ENCODE measurements around the gene DNAH3. TPM values are rescaled to one million over a fixed set of nuclear protein-coding genes. Genes with fewer than 3 reads are reported as not detected.

DNAH3 gene
- total and polyA plus RNA-seq, 2 of the 8 experiments (the other 6 are each of a cell fraction or from before 2014, with no cell fraction given), result 0.57 to 0.71 TPM

DNA sequence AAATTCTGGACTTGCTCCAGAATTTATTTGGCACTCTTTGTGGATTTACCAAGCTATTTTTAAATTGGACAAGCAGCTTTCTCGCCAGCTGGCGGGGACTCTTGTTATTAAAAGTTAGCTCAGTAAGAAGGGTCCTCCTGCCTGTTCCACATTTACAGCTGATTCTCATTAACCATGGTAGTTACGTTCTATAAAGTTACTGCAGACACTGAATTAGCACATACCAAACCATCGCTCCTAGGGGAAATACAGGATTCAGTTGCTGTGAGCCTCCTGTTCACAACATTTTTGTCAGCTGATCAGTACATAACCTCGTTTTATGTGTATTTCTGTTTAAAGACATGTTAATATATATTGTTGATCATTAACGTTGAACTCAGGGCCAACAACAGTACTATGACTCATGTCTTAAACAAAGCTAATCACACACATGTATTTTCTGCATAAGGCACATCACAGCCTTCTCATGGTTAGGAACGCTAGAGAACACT lies 12.1 kb upstream of the DNAH3 start (continued):
- TF ChIP-seq, protein P1, sequence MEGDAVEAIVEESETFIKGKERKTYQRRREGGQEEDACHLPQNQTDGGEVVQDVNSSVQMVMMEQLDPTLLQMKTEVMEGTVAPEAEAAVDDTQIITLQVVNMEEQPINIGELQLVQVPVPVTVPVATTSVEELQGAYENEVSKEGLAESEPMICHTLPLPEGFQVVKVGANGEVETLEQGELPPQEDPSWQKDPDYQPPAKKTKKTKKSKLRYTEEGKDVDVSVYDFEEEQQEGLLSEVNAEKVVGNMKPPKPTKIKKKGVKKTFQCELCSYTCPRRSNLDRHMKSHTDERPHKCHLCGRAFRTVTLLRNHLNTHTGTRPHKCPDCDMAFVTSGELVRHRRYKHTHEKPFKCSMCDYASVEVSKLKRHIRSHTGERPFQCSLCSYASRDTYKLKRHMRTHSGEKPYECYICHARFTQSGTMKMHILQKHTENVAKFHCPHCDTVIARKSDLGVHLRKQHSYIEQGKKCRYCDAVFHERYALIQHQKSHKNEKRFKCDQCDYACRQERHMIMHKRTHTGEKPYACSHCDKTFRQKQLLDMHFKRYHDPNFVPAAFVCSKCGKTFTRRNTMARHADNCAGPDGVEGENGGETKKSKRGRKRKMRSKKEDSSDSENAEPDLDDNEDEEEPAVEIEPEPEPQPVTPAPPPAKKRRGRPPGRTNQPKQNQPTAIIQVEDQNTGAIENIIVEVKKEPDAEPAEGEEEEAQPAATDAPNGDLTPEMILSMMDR (IDR thresholded peaks at IDR 0.05; ENCODE audit: control extremely low read depth in 1 of 3, insufficient read depth in 1 of 3, low read depth in 1 of 3, low read length in 3 of 3), result no peak
- TF ChIP-seq, protein P2, sequence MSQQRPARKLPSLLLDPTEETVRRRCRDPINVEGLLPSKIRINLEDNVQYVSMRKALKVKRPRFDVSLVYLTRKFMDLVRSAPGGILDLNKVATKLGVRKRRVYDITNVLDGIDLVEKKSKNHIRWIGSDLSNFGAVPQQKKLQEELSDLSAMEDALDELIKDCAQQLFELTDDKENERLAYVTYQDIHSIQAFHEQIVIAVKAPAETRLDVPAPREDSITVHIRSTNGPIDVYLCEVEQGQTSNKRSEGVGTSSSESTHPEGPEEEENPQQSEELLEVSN (IDR thresholded peaks at IDR 0.05), result no peak
- TF ChIP-seq SUZ12 (IDR thresholded peaks at IDR 0.05; ENCODE audit: low read length) (no peak), BCL11A (IDR thresholded peaks at IDR 0.05; ENCODE audit: low read depth in 2 of 2, low read length in 2 of 2) (no peak)
- TF ChIP-seq, protein P3, sequence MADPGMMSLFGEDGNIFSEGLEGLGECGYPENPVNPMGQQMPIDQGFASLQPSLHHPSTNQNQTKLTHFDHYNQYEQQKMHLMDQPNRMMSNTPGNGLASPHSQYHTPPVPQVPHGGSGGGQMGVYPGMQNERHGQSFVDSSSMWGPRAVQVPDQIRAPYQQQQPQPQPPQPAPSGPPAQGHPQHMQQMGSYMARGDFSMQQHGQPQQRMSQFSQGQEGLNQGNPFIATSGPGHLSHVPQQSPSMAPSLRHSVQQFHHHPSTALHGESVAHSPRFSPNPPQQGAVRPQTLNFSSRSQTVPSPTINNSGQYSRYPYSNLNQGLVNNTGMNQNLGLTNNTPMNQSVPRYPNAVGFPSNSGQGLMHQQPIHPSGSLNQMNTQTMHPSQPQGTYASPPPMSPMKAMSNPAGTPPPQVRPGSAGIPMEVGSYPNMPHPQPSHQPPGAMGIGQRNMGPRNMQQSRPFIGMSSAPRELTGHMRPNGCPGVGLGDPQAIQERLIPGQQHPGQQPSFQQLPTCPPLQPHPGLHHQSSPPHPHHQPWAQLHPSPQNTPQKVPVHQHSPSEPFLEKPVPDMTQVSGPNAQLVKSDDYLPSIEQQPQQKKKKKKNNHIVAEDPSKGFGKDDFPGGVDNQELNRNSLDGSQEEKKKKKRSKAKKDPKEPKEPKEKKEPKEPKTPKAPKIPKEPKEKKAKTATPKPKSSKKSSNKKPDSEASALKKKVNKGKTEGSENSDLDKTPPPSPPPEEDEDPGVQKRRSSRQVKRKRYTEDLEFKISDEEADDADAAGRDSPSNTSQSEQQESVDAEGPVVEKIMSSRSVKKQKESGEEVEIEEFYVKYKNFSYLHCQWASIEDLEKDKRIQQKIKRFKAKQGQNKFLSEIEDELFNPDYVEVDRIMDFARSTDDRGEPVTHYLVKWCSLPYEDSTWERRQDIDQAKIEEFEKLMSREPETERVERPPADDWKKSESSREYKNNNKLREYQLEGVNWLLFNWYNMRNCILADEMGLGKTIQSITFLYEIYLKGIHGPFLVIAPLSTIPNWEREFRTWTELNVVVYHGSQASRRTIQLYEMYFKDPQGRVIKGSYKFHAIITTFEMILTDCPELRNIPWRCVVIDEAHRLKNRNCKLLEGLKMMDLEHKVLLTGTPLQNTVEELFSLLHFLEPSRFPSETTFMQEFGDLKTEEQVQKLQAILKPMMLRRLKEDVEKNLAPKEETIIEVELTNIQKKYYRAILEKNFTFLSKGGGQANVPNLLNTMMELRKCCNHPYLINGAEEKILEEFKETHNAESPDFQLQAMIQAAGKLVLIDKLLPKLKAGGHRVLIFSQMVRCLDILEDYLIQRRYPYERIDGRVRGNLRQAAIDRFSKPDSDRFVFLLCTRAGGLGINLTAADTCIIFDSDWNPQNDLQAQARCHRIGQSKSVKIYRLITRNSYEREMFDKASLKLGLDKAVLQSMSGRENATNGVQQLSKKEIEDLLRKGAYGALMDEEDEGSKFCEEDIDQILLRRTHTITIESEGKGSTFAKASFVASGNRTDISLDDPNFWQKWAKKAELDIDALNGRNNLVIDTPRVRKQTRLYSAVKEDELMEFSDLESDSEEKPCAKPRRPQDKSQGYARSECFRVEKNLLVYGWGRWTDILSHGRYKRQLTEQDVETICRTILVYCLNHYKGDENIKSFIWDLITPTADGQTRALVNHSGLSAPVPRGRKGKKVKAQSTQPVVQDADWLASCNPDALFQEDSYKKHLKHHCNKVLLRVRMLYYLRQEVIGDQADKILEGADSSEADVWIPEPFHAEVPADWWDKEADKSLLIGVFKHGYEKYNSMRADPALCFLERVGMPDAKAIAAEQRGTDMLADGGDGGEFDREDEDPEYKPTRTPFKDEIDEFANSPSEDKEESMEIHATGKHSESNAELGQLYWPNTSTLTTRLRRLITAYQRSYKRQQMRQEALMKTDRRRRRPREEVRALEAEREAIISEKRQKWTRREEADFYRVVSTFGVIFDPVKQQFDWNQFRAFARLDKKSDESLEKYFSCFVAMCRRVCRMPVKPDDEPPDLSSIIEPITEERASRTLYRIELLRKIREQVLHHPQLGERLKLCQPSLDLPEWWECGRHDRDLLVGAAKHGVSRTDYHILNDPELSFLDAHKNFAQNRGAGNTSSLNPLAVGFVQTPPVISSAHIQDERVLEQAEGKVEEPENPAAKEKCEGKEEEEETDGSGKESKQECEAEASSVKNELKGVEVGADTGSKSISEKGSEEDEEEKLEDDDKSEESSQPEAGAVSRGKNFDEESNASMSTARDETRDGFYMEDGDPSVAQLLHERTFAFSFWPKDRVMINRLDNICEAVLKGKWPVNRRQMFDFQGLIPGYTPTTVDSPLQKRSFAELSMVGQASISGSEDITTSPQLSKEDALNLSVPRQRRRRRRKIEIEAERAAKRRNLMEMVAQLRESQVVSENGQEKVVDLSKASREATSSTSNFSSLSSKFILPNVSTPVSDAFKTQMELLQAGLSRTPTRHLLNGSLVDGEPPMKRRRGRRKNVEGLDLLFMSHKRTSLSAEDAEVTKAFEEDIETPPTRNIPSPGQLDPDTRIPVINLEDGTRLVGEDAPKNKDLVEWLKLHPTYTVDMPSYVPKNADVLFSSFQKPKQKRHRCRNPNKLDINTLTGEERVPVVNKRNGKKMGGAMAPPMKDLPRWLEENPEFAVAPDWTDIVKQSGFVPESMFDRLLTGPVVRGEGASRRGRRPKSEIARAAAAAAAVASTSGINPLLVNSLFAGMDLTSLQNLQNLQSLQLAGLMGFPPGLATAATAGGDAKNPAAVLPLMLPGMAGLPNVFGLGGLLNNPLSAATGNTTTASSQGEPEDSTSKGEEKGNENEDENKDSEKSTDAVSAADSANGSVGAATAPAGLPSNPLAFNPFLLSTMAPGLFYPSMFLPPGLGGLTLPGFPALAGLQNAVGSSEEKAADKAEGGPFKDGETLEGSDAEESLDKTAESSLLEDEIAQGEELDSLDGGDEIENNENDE (IDR thresholded peaks at IDR 0.05; ENCODE audit: insufficient replicate concordance, low read length), result no peak

Measured in H1 (cell line).